ENCODE measurements around the gene BSG.
A peak's percentile ranks its signal among the peaks of the same experiment; 100 is the strongest.
"Not testable (repeated sequence)": the region's sequence is repeated elsewhere in the genome, so short reads cannot be mapped to it uniquely, and the experiment has no call there.

Gene BSG

DNA sequence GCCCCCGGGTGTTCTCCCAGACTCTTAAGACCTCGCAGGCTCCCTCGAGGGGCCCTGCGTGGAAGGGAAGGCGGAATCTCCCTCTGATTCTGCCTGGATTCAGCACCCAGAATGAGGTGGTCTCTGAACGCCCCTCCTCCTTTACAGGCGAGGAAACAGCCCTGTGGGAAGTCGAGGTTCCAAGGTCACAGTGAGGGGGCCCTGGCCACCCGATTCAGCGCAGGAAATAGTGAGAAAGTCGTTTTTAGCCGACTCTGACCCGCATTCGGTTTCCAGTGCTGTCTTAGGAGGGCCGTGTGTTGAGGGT lies 1.1 kb downstream of the BSG start:
- no peak for DNase-seq

DNA sequence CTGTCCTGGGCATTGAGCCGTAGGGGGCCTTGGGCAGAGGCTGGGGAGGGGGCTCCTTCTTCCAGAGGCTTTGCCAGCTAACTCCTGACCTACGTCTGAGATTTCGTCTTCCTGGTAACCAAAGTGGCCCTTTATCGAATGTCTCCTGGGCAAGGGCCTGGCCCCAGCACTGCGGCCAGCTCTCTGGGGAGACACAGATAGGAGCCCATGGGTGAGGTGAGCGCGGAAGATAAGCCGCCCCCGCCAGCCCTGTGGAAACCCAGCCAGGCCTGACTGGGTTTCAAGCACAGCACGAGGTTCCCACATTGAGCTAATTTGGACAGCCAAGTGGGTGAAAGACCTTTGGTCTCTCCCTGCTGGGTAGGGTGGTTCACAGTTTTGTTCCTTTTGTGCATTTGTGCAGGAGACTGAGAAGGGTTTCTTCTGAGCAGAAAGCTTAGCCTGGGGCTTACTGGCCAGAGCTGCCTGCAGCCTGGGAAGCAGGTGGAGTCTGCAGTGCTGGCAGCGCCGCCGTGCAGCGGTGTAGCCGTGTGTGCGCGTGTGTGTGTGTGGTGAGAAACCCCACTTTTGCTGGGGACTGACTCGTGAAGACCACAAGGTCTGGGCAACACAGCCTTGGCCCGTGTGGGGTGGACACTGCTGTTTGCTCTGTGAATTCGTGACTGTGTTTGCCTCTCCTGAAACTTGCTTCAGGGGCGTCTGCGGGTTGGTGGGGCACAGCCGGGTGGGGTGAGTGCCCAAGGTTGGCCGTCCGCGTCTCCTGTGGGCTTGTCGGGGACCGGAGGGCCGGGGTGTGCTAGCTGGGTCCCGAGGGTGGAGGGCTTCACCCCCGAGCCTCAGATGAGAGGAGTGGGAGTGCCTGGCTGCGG lies 2.5 kb downstream of the BSG start:
- no peak for DNase-seq

DNA sequence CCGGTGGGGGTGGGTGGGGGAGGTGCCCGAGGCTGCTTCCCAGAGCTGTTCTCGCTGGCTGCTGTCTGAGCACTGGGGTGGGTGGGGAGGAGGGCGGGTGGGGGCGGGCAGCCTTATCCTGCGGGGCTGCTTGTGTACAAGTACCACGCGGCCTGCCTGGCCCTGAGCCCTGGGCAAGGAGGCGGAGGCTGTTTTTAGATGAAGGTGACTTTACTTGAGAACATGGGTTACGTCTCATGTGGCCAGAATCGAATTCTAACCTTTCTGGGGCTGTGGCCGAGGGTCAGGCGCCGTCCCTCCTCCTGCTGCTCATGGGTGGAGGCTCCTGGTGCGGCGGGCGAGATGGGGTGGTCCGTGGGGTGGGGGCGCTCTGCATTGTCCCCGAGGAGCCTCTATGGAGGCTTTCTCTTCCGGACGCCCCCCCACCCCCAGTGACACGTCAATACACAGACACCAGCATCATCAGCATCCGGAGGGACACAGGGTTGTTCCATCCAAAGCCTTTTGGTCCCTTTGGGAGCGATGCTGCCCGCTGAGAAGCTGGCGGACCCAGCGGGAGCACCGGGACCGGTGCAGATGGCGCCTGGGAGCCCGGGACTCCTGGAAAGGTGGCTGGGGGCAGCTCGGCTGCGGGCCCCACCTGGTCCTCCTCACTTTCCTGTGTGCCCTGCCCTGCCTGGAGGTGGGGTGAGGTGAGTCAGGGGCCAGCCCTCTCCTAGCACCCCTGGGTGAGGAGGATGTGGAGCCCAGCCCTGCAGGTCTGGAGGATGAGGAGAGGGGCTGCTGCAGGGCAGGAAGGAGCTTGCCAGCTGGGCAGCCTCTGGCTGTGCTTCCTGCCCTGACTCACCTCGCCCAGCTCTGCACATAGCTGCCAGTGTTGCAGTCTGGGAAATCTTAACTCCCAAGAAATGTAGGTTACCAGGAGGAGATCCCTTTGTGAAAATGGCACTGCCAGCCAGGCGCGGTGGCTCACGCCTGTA lies 3.4 kb downstream of the BSG start:
- no peak for DNase-seq

DNA sequence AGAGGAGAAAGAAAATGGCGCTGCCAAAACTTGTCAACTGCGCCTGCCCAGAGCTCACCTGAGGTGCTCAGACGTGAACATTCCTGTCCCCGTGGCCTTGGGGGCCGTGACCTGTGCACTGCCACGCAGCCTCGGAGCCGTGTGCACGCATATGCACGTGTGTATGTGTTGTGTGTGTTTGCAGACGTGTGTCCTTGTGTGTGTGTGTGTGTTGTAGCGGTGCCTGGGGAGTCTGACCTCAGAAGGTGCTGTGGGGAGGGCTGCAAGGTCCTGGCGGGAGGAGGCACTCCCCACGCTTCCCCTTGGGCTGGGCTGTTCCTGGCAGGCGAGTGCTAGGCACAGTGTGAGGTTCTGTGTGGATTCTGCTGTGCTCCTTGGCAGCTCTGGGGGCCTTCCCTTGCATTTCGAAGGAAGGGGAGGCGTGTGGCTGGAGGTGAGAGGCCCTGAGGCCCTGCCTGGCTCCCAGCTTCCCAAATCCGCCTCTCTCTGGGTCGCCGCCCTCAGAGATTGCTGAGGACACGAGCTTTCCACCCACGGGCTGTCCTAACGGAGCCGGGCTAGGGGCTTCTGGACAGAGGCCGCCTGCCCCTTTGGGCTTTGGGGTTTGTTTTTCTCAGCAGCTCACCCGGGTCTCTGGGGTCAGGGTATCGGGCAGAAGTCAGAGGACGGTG lies 4.5 kb downstream of the BSG start:
- no peak for DNase-seq

DNA sequence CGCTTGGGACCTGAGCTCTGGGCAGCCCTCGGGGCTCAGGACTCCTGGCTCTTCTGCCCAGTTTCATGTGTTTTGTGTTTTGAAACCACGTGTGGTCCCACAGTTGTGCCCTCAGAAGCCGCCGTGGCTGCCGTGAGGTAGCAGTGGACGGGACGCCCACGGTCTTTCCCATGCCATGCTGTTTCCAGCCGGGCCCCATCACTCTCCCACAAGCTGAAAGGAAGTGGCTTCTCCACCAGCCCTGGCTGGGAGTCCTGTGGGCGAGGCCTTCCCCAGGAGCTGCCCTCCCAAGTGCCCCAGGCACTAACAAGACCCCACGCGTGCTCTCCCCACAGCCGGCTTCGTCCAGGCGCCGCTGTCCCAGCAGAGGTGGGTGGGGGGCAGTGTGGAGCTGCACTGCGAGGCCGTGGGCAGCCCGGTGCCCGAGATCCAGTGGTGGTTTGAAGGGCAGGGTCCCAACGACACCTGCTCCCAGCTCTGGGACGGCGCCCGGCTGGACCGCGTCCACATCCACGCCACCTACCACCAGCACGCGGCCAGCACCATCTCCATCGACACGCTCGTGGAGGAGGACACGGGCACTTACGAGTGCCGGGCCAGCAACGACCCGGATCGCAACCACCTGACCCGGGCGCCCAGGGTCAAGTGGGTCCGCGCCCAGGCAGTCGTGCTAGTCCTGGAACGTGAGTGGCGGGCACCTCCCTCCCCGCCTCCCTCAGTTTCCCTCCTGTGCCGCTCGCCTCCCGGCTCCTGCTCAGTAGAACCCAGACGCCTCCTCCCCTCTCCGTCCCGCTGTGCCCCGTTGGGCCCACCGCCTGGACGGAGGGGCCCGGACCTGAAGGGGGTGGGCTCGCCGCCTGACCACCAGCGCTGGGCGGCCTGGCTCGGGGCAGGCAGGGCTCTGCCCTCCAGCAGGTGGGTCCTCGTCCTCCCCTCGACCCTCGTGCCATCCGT lies 5.3 kb downstream of the BSG start:
- DNase-seq = no peak

DNA sequence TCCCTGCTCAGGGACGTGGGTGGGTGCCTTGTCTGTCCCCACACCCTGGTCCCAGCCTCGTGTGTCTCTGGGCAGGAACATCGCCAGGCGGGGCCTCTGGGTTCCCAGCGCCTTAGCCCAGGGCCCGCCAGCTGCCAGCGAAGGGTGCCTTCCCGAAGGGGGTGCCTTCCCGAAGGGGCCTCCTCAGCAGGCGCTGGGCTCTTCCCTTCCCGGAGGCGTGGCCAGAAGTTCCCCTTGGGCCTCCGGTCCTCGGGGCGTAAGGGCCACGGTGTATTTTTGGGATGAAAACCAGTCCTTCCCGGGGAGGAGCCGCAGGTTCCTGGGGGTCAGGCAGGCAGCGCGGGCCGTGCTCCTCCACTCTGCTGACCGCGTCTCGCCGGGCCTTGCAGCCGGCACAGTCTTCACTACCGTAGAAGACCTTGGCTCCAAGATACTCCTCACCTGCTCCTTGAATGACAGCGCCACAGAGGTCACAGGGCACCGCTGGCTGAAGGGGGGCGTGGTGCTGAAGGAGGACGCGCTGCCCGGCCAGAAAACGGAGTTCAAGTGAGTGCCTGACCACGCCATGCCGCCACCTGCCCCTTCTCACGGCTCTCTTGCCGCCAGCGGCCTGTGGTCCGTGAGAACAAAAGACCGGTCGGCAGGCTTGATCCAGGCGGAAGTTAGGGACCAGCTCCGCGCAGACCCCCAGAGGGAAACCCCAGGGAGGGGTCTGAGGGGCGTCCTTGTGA lies 6.9 kb downstream of the BSG start:
- DNase-seq = no peak

DNA sequence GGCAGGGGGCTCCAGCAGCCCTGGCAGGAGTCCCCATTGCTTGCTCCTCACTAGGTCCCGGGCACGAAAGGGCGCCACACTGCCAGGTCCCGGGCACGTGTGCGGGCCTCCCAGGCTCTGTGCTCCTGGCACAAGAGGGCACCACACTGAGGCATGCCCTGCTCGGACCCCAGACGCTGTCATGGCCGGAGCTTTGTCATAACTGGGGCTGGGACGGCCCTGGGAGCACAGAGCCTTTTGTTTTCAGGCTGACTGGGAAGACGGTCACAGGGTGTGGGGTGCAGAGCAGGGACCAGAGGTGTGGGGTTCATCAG lies 7.4 kb downstream of the BSG start:
- DNase-seq = no peak

DNA sequence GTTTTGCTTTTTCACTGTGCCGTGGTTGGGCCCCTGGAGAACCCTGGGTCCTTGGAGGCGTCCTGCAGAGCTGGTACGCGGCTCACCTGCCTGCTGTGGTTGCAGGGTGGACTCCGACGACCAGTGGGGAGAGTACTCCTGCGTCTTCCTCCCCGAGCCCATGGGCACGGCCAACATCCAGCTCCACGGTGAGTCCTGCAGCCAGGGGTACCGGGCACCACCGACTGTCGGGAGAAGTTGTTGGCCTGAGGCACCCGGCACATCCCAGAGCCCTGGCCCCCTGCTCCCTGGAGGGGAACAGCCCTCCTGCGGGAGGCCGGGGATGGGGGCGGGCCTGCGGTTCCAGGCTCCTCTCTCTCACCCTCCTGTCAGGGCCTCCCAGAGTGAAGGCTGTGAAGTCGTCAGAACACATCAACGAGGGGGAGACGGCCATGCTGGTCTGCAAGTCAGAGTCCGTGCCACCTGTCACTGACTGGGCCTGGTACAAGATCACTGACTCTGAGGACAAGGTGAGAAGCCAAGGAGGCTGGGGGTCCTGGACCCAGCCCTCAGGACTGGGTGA lies 8.0 kb downstream of the BSG start:
- no peak for DNase-seq

DNA sequence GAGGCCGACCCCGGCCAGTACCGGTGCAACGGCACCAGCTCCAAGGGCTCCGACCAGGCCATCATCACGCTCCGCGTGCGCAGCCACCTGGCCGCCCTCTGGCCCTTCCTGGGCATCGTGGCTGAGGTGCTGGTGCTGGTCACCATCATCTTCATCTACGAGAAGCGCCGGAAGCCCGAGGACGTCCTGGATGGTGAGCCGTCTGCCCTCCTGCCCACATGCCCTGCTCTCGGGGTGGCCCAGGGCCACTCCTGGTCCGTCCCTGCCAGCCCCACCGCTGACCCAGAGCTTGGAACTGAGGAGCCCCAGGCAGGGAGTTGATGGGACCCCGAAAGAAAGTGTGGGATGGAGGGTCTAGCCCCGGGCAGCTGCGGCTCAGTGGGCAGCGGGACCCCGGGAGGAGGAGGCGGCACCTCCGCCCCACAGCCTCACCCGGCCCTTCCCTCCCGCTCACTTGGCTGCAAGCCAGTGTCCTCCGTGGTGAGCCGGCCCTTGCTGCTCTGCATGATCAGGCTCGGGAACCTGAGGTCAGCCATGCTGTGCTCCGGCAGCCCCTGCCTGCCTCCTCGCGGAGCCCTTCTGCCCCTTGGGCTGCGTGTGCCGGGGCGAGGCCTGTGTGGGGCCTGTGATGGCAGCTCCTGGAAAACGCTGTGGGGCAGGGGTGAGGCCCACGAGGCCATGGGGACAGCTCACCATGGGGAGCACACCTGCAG lies 9.2 kb downstream of the BSG start:
- DNase-seq = no peak

DNA sequence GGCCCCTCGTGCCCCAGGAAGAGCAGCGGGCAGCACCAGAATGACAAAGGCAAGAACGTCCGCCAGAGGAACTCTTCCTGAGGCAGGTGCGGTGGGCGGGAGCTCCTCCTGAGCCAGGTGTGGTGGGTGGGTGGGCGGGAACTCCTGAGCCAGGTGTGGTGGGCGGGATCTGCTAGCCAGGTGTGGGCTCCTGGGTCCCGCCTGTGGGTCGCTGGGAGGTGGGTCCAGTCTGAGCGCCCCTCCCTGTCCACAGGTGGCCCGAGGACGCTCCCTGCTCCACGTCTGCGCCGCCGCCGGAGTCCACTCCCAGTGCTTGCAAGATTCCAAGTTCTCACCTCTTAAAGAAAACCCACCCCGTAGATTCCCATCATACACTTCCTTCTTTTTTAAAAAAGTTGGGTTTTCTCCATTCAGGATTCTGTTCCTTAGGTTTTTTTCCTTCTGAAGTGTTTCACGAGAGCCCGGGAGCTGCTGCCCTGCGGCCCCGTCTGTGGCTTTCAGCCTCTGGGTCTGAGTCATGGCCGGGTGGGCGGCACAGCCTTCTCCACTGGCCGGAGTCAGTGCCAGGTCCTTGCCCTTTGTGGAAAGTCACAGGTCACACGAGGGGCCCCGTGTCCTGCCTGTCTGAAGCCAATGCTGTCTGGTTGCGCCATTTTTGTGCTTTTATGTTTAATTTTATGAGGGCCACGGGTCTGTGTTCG lies 10.3 kb downstream of the BSG start:
- no peak for DNase-seq

DNA sequence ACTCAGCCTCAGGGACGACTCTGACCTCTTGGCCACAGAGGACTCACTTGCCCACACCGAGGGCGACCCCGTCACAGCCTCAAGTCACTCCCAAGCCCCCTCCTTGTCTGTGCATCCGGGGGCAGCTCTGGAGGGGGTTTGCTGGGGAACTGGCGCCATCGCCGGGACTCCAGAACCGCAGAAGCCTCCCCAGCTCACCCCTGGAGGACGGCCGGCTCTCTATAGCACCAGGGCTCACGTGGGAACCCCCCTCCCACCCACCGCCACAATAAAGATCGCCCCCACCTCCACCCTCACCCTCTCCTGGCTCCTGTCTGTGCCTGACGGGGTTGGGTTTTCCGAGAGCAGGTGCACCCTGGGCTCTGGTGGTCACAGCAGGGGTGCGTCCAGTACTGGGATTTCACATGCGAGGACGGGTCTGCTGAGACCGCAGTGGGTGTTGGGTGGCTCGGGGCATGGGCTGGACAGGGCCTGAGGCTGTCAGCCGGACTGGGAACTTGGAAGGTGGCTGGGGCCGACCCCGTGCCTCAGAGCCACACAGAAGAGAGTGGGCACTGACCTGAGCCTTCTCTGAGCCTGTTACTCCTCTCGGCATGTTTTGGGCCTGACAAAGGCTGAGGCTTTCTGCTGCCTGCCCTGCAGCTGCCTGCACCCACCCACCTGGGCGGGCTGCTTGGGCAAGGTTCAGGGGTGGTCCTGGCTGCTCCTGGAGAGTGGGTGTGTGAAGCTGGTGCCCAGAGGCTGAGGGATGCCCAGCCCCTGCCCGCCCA lies 11.0 kb downstream of the BSG start:
- no peak for DNase-seq

DNA sequence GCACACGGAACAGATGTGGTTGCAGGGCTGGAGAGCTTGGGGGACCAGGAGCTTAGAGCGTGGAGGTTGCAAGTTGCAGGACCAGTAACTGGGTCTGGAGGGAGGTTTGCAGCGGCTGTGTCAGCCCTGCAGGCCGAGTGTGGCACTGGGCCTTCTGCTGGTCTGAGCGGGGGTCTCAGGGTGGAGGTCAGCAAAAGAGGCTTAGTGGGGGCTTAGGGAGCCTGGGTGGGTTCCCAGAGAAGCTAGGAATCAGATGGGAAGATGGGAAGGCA lies 11.5 kb downstream of the BSG start:
- DNase-seq = no peak

DNA sequence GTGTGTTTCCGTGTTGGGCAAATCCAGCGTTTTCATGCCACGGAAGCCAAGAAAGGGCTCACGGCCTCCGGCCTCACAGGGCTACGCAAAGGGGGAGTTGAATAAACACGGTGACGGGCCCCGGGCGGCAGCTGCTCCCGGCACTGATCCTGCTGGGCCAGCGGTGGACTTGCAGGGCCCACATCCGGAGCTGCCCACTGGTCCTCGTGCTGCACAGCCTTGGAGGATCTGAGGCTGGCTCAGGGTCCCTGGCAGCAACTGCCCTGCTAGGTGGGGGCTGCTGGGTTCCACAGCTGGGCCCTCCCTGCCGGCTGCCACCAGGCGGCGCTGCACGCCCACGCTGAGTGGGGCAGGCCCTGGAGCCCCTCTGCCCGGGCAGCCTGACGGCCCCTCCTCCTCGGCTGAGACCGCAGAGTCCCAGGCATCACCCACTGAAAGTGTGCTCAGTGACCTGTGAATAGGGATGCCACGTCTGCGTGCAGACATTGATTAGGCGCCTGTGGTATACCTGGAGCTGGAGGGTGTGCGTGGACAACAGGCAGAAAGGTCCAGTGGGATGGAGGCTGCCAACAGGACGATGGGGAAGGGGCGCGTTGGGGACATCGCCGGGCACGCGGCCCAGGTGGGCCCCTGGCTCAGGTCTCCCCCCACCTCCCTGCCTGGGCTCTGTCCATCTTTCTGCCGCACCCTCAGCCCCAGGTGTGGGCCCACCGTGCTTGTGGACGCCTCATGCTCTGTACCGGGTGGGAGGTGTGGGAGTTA lies 12.0 kb downstream of the BSG start:
- DNase-seq = peak; percentile 66

DNA sequence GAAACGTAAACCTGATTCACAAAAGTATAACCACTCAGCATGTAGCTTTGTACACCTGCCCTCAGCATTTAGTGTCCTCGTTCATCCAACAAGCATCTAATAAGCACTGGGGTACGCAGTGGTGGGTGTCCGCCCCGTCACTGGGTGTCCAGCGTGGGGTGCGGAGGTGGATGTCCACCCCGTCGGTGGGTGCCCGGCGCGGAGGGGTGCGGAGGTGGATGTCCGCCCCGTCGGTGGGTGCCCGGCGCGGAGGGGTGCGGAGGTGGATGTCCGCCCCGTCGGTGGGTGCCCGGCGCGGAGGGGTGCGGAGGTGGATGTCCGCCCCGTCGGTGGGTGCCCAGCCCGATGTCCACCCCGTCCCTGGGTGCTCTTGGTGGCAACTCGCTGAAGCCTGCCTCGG lies 12.8 kb downstream of the BSG start:
- not testable (repeated sequence) for DNase-seq

DNA sequence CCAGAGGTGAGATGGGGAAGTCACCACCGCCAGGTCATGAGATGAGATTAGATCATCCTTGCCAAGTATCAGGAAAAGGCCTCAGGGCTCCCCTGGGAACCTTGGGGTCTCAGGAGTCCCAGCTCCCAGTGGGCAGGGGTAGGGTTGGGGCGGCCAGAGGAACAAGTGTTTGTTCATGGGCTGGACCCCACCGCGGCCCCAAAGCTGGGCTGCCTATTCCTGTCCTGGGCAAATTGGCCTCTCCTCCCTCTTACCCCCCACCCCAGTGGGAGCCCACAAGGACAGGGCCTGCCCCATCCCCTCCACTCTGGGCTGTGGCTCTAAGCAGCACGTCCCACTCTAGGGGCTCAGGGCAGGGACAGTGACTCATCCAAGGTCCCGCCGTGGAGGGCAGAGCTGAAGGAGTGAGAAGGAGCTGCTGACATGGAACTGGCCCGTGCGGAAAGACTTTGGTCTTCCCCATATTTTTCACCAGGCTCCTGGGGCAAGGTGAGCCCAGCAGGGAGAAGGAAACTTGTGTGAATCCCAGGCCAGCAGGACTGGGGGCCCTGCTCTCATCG lies 13.2 kb downstream of the BSG start:
- DNase-seq = no peak

DNA sequence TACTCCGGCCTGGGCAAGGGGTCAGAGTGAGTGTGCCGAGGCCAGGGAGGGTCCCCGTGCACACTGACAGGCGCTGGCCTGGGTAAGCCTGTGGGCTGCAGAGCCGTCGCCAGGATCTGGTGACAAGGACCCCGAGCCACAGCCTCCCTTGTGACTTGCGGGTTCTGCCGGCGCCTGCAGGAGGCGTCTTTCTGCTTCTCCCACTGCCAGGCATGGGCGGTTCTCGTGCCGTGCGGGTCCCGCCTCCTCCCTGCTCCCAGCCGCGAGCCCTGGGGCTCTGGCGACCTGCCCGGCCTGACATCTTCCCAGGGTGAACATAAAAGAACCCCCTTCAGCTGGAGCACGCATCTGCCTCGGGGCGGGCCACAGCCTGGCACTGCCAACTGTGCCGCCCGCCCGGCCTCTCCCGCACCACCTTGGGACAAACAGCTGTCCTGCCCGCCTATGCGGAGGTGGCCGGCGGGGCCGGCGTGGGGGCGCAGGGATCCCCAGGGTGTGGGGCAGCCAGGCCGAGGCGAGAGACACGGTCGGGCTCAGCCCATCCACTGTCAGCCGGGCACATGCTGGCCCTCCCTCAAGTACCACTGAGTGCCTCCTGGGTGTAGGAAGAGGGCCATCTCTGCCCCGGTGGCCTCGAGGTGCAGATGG lies 15.8 kb downstream of the BSG start:
- DNase-seq = peak; percentile 73

DNA sequence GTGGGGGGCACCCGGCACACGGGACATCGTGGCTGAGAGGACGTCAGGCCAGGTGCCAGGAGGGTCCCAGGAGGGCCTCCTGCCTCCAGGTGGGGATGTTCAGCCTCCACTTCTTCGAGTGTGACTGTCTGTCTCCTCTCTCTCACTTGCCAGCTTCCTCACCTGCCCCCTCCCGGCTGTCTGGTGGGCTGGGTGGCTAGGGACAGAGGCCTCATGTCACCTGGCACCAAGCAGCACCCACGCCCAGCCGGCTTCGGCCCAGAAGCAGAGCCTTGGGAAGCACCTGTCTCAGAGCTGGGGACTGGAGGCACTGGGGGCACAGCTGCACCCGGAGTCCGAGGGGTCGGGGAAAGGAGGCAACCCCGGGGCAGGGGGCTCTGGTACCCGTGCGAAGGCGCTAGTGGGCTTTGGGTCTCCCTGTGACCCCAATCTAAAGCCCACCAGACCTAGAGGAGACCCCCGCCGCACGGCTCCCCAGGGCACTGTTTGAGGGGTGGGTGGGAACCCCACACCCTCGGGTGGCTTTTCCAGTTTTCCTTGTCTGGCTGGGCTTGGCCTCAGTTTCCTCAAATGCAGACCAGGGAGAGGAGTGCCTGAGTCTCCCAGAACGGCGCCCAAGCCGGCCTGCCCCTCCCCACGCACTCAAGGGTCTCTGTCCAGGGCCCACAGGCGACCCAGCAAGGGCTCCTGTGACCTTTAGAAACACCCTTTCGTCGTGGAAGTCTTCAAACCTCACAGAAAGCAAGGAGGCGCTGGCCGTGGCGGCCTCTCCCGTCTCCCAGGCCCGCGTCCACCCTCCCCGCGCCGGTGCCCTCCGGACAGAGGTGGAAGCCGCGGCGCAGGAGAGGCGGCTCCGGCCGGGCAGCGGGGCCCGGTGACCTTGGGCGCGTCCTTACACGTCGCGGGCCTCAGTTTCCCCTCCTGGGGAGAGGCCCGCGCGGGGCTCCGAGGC lies 16.6 kb downstream of the BSG start:
- no peak for DNase-seq

Measured in CD4-positive, alpha-beta T cell treated with Interleukin-17A for 1 hour (primary cell).